D721Med (cell line): ENCODE data around the gene GCLM.
"Not testable (repeated sequence)": the region's sequence is repeated elsewhere in the genome, so short reads cannot be mapped to it uniquely, and the experiment has no call there.

Experiments used
- DNase-seq: peaks from one replicate; pipeline ENCODE4 v3.0.0; 2011; ENCODE audit warnings: low spot score; ENCODE audit not compliant: insufficient read length
- FAIRE-seq: peaks from 2 replicates; lab custom pipeline; 2011; peaks lifted over from hg19 to GRCh38; lab: Jason Lieb, UNC
- TF ChIP-seq, protein P1 (sequence below): IDR thresholded peaks from 2 replicates; pipeline ENCODE4 v1.5.1; 2012; ENCODE audit warnings: mild to moderate bottlenecking, control low read depth; ENCODE audit not compliant: insufficient read depth; ENCODE audit errors: missing control alignments

Gene GCLM, protein sequence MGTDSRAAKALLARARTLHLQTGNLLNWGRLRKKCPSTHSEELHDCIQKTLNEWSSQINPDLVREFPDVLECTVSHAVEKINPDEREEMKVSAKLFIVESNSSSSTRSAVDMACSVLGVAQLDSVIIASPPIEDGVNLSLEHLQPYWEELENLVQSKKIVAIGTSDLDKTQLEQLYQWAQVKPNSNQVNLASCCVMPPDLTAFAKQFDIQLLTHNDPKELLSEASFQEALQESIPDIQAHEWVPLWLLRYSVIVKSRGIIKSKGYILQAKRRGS

DNA sequence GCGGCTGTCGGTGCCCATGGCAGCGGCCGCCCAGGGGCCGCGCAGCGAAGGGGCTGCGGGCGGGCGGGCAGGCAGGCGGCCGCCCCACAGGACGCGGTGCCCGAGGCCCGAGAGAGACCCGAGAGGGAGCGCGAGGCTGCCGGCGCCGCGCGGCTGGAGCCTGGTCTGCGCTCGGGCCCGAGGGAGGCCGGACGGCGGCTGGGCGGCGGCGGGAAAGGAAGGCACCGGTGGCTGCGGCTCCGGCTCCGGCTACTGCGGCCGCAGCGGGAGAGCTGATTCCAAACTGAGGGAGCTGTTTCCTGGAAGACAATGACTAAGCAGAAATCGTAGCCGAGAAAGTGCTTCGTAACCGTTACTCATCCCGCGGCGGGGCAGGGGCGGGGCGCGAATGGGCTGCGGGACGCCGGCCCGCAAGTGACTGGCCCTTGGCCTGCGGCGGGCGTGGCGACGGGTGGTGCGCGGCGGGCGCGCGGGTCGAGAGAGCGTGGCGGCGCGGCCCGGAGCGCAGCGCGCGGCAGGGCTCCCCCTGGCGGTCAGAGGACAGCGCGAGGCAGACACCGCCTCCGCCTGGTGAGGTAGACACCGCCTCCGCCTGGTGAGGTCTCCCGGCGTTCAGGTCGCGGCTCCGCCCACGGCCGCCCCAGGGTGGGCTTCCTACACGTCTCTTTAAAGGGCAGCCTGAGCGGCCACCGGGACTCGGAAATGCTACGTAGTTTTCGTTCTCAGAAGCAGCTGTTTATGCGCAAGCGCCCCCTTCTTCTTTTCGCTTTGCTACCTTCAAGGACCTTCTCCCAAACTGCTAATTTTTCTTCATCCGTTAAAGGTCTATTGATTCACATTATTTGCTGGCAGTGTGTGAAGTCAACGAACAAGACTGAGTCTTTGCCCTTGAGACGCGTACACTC, at the start of gene GCLM:
Gene GCLM, minus strand, starts transcription at position 285 of the 905 bp plus-strand sequence. Its CDS starts 267 bp downstream, at position 18.
- TF ChIP-seq, protein P1, sequence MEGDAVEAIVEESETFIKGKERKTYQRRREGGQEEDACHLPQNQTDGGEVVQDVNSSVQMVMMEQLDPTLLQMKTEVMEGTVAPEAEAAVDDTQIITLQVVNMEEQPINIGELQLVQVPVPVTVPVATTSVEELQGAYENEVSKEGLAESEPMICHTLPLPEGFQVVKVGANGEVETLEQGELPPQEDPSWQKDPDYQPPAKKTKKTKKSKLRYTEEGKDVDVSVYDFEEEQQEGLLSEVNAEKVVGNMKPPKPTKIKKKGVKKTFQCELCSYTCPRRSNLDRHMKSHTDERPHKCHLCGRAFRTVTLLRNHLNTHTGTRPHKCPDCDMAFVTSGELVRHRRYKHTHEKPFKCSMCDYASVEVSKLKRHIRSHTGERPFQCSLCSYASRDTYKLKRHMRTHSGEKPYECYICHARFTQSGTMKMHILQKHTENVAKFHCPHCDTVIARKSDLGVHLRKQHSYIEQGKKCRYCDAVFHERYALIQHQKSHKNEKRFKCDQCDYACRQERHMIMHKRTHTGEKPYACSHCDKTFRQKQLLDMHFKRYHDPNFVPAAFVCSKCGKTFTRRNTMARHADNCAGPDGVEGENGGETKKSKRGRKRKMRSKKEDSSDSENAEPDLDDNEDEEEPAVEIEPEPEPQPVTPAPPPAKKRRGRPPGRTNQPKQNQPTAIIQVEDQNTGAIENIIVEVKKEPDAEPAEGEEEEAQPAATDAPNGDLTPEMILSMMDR = peak; percentile 79
- FAIRE-seq (no peak), DNase-seq (peak; percentile 59)

DNA sequence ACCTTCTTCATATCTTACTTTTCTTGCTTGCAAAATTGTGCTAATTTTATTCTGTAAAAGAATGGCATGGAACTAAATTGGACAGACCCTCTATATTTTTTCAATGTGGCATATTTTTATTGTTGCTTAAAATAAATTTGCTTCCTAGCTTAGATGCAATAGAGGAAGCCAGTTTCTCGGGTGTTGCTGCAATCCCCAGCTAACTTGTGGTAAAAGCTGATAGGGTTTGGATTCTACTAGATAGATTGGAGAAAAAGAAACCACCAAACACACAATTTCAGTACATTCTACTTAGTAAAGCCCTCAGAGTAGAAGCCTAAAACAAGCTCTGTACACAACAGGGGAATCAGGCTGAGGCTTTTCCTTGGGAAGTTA, 49.5 kb upstream of the GCLM start:
- TF ChIP-seq, protein P1 = no peak
- FAIRE-seq (no peak), DNase-seq (no peak)

DNA sequence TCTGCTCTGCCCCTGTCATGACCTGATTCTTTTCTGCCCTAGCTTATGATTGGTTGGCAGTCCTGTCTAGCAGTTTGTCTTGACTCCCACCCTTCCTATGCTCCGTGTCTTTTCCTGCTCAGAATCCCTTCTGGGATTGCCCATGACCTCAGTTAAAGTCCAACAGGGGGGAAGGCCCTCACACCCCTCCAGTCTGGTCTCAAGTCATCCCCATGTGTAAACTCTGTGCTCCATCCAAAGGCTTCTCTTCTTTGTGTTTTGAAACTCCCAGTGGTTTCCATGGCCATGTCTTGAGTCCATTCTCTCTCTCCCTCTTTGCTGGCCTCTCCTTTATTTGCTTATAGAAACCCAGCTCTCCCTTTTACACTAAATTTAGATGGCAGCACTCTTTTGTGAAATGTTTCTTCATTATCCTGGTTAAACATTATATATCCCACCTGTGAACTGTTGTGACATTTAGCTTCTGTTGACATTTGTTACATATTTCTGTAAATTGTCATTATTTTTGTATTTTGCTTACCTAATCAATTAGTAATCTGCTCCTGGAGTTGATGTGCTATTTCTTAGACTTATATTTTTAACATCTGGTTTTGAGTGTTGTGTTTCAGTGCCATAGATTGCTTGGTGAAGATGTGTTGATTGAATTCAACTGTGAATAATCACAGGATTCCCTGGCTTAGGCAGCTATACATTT, 48.9 kb upstream of the GCLM start:
- TF ChIP-seq, protein P1 = no peak
- FAIRE-seq (no peak), DNase-seq (no peak)

DNA sequence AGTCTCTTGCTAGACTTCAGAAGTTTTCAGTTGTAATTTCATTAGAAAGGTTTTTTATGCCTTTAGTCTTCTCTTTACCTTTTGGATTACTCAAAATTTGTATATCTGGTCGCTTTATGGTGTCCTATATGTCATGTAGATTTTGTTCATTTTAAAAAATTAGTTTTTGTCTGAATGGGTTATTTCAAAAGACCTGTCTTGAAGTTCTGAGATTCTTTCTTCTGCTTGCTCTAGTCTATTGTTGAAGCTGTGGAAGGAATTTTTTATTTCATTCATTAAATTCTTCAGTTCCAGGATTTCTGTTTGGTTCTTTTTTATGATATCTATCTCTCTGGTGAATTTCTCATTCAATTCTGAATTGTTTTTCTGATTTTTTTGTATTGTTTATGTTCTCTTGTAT, 46.5 kb upstream of the GCLM start:
- FAIRE-seq = no peak
- no peak for DNase-seq

DNA sequence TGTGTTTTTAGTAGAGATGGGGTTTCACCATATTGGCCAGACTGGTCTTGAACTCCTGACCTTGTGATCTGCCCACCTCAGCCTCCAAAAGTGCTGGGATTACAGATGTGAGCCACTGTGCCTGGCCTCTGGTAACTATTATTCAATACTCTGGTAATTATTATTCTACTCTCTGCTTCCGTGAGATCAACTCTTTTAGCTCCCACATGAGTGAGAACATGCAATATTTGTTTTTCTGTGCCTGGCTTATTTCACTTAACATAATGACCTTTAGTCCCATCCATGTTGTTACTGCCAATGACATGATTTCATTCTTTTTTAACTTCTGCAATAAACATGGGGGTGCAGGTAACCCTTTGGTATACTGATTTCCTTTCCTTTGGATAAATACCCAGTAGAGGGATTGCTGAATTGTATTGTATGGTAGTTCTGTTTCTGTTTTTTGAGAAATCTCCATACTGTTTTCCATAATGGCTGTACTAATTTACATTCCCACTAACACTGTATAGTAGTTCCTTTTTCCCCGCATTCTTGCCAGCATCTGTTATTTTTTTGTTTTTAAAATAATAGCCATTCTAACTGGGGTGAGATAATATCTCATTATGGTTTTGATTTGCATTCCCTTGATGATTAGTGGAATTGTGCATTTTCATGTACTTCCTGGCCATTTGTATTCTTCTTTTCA, 37.9 kb upstream of the GCLM start:
- not testable (repeated sequence) for FAIRE-seq, DNase-seq

More for the DNA sequence above, 46.5 kb upstream of the GCLM start:
- TF ChIP-seq, protein P1 = no peak

DNA sequence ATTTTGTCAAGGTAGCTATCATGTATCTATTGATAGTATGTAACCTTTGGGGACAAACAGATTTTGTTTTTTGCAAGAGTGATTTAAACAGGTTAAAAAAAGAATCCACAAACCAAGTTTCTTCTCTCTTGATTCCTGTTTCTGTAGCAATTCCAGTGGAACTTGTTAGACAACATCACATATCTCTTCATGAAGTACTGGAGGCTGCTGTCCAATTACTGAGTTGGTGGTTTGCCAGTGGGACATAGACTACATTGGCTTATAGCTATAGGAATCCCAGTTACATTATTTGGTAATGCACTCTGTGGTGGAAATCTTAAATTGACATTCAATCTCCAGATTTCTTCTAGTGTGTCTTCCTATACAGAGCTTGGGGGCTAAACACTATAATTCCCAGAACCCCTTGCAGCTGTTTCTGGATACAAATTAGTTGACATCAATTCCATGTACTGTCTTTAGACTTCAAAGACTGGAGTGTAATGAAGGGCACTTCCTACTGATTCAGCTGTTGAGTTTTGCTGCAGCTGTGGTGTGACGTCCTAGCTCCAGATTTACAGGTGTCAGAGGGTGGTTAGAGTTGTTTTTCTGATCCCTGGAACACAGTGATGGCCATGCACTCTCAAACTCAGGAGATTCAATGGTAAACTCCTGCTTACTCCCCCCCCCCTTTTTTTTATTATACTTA, 29.4 kb upstream of the GCLM start:
- TF ChIP-seq, protein P1 = no peak
- FAIRE-seq = no peak
- no peak for DNase-seq
